Glutamatergic neuron (in vitro differentiated cells): ENCODE data around the gene OSGEP. TPM values are rescaled to one million over a fixed set of nuclear protein-coding genes. Genes with fewer than 3 reads are reported as not detected.

Source experiments
- DNase-seq: peaks from one replicate; pipeline ENCODE4 v3.0.0; 2022
- H3K27ac Mint-ChIP-seq: one replicate; pipeline ENCODE4 v1.8.0; 2020; ENCODE audit warnings: mild to moderate bottlenecking, mixed read lengths, inconsistent platforms; ENCODE audit not compliant: unreplicated experiment
- H3K27me3 Mint-ChIP-seq: one replicate; pipeline ENCODE4 v1.8.0; 2020; ENCODE audit warnings: mild to moderate bottlenecking, moderate library complexity, mixed read lengths, inconsistent platforms; ENCODE audit not compliant: unreplicated experiment
- H3K36me3 Mint-ChIP-seq: one replicate; pipeline ENCODE4 v1.8.0; 2020; ENCODE audit warnings: mild to moderate bottlenecking, mixed read lengths, inconsistent platforms; ENCODE audit not compliant: unreplicated experiment
- H3K4me1 Mint-ChIP-seq: one replicate; pipeline ENCODE4 v1.8.0; 2020; ENCODE audit warnings: mild to moderate bottlenecking, low read depth, mixed read lengths, inconsistent platforms; ENCODE audit not compliant: unreplicated experiment
- H3K4me3 Mint-ChIP-seq: one replicate; pipeline ENCODE4 v1.8.0; 2020; ENCODE audit warnings: mild to moderate bottlenecking, mixed read lengths, inconsistent platforms; ENCODE audit not compliant: unreplicated experiment
- H3K9me3 Mint-ChIP-seq: one replicate; pipeline ENCODE4 v1.8.0; 2020; ENCODE audit warnings: mild to moderate bottlenecking, moderate library complexity, mixed read lengths, inconsistent platforms; ENCODE audit not compliant: unreplicated experiment
- CTCF ChIP-seq: fragments of 200-600 bp; sonication (generic); IDR thresholded peaks from one replicate; pipeline ENCODE4 v1.5.0; 2021; ENCODE audit not compliant: partially characterized antibody, unreplicated experiment
- total RNA-seq: library from RNA; stranded (reverse); fragmentation: NEBNext Ultra II Directional; extraction: Animal tissue kit (Norgen Biotek cat#: 25700); gene quantifications from one replicate; pipeline ENCODE4 v1.2.1, GENCODE V29; 2021; ENCODE audit not compliant: unreplicated experiment

Gene OSGEP
- total RNA-seq, 1 donor from 2014 or later, result 65.0 TPM

GRCh38 chr14:20489093-20489994, 34.7 kb upstream of the OSGEP start:
- H3K36me3 Mint-ChIP-seq, result no peaks in the 10 kb centered on the region
- no peak overlapping the region for H3K27ac Mint-ChIP-seq
- TF ChIP-seq CTCF, result no peak
- peaks cover 3% of the 10 kb centered on the region for H3K4me1 Mint-ChIP-seq
- H3K27me3 Mint-ChIP-seq, result no peaks in the 10 kb centered on the region
- H3K4me3 Mint-ChIP-seq, result no peak overlapping the region
- H3K9me3 Mint-ChIP-seq, result no peaks in the 10 kb centered on the region
- DNase-seq, result no peak

GRCh38 chr14:20487396-20487725, 32.7 kb upstream of the OSGEP start:
- no peak for TF ChIP-seq CTCF
- Mint-ChIP-seq H3K4me3 (no peak overlapping the region), H3K27ac (no peak overlapping the region), H3K9me3 (no peaks in the 10 kb centered on the region), H3K36me3 (no peaks in the 10 kb centered on the region), H3K27me3 (no peaks in the 10 kb centered on the region), H3K4me1 (peaks cover 3% of the 10 kb centered on the region)
- DNase-seq, result no peak

GRCh38 chr14:20486684-20487395, 32.2 kb upstream of the OSGEP start:
- Mint-ChIP-seq H3K4me1 (peaks cover 3% of the 10 kb centered on the region), H3K4me3 (no peak overlapping the region), H3K27ac (no peak overlapping the region), H3K9me3 (no peaks in the 10 kb centered on the region), H3K36me3 (no peaks in the 10 kb centered on the region), H3K27me3 (no peaks in the 10 kb centered on the region)
- no peak for TF ChIP-seq CTCF
- no peak for DNase-seq

GRCh38 chr14:20485900-20486299, 31.3 kb upstream of the OSGEP start:
- Mint-ChIP-seq H3K4me3 (no peak overlapping the region), H3K4me1 (peaks cover 3% of the 10 kb centered on the region), H3K36me3 (no peaks in the 10 kb centered on the region), H3K27ac (no peak overlapping the region), H3K27me3 (no peaks in the 10 kb centered on the region), H3K9me3 (no peaks in the 10 kb centered on the region)
- no peak for DNase-seq
- no peak for TF ChIP-seq CTCF

GRCh38 chr14:20482382-20482781, 27.8 kb upstream of the OSGEP start:
- no peak for DNase-seq
- Mint-ChIP-seq H3K4me3 (no peak overlapping the region), H3K36me3 (no peaks in the 10 kb centered on the region), H3K4me1 (no peaks in the 10 kb centered on the region), H3K27ac (no peak overlapping the region), H3K9me3 (no peaks in the 10 kb centered on the region), H3K27me3 (no peaks in the 10 kb centered on the region)
- TF ChIP-seq CTCF, result no peak
